ENCODE results near the gene GPR6.

Gene GPR6

DNA sequence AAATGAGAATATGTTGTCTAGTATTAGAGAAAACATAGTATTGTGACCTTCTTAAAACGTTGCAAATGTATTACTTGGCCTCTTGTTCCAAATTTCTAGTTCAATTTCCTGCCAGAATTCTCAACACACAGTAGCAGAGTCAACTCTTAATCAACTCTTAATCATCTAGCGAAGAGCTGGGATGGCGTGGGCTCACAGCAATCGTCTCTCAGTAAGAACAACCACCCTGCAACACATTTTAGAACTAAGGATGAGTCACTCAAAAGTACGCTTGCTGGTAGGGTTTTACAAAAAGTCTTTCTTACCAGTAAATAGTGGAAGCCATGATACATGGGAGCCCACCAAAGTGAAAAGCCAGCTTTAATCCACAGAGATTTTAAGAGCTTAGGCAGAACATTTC lies 24.6 kb downstream of the GPR6 start:
- DNase-seq: no peak

DNA sequence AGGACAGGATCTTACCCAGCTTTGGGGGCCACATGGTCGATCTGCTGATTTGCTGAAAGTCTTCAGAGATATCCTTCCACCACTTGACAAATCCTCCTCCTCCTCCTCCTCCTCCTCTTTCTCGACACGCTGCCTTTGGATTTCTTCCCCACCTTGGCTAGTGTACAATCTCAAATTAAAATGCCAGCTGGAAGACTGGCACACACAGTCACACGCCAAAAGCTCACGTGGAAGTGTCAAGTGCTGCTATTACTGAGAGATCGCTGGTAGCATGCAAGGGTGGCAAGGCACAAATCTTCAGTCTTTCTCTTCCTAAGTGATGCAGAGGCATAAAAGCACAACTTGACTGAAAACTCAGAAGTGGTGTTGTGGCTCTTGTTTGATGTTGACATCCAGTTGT lies 35.3 kb downstream of the GPR6 start:
- DNase-seq: no peak

DNA sequence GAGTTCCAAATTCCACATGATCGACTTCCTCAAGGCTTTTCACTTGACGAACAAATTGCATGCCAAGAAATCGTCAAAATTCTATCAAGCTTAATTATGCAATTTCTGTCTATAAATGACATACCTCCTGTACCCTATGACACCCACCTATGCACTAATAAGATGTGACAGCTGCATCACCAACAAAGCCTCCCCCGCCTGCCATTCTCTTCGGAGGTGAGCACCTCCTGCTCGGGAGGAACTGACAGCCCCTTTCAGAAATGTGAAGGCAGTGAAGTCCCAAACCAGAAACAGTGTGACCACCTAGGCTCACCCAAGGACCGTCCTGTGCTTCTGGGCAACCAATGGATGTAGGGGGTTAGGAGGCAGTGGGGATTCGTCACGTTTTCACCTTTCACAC lies 37.1 kb downstream of the GPR6 start:
- no peak for DNase-seq

DNA sequence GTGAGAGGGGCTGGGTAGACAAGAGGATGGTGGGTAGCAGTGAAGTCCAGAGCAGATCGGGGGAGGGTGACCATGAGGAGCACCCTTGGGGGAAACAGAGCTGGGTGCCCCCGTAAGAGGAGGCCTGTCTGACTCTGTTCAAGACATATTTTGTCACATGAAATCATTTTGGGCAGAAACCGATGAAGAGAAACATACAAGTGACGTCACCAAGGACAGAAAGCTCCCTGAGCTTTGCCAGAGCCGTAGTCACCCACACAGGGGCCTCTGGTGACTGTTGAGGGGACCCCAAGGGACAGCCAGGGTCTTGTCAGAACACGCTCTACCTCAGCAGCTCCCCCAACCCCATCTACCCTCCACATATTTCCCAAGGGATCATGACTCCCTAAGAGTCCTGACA lies 39.2 kb downstream of the GPR6 start:
- DNase-seq: no peak

DNA sequence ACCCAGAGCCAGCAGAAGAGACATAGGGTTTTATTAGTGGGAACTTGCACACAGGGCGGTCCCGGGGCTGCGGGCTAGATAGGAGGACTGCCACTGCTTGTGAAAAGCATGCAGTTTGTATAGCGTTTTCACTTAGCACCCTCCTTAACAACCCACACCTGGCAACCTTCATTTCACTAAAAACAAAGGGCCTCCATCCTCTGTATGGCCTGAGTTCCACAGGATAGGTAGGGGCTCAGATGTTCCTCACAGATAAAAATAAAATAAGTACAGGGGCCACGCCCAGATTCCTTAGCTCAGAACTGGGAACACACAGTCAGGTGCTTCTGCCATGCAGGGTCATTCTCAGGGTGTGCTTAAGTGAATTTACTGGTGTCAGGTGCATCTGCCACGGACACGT lies 39.8 kb downstream of the GPR6 start:
- DNase-seq: no peak

DNA sequence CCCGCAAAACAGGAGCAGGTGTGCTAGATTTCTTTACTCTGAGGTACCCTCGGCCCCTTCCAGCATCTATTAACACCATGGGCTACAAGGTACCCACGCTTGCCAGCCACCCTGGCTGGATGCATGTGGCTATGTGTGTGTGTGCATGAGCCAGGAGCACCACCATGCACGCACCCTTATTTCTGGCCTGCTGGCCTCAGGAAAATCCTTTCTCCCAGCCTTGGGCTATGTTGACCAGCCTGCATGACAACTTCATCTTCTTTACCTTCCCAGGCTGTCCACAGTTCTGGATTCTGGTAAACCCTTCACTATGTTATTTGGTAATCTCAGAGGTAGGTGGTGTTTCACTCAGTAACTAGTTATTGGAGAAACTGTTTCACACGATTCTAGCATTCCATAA lies 40.4 kb downstream of the GPR6 start:
- no peak for DNase-seq

DNA sequence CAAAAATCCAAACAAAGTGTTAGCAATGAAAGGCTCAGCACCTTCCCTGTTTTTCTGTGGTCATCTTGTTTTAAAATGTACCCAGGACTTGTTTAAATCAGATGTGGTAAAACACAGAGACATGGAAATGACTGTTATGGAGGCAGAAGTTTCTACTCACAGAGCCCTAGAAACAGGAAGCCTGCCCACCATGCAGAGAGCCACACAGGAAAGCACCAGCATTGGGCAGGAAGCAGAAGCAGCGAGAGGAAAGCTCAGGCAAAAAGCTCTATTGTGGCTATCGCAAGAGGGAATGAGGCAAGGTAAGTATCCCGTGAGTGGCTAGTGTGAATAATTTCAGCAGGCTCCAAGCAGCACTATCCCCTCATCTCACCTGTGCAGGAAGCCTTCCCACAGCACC lies 42.8 kb downstream of the GPR6 start:
- DNase-seq: no peak

DNA sequence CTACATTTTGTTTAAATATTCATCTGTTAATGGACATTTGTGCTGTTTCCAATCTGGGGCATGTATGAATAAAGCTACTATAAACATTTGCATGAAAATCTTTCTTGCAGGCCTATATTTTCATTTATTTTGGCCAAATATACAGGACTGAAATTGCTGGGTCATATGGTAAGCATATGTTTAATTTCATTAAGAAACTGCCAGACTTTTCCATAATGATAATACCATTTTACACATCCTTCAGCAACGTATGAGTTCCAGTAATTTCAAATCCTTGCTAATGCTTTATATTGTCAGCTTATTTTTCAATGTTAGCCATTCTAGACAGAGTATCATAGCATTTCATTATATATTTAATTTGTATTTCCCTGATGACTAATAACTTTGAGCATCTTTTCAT lies 51.0 kb downstream of the GPR6 start:
- no peak for DNase-seq
